ENCODE results near the gene UBE2D2. TPM values are rescaled to one million over a fixed set of nuclear protein-coding genes. Genes with fewer than 3 reads are reported as not detected.

UBE2D2 gene
- total RNA-seq, 3 donors from 2014 or later, result 197 to 223 (median 214) TPM

DNA sequence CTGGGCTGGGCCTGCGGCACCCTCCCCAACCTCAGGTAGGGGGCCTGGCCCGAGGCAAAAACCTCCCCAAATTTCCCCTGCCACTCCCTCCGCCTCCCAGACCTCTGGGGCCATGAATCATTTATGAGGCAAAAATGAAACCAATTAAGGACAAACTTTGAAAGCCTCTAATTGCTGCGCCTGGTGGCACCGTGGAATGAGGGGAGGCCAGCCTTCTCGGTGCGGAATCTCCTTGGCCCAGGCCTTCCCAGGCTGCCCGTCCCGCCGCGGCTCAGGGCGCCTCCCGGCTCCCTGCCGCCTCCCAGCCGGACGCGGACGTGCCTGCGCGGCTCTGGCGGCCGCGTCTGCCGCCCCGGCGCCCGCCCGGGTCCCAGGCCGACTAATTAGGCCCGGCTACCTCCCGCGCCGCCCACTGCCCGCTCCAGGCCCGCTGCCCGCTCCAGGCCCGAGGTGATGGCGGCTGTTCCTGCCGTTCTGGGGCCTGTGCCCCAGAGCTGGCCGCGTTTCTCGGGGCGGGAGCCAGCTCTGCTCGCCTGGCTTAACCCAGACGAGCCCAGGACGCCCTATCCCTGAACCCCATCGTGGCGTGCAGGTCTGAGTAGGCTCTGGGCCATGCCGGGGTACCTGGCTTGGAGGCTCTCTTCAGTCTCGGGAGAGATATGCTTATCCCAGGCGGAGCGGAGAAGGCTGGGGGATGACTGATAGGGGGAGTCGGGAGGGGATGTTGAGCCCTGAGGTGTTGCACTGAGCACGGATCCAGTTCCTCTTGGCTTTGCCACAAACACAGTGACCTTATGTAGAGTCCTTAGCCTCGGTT lies 107.1 kb downstream of the UBE2D2 start:
- H3K9me3 Mint-ChIP-seq, result no peaks in the 10 kb centered on the region
- peak overlapping the region; percentile 79 for H3K4me3 Mint-ChIP-seq
- no peaks in the 10 kb centered on the region for H3K27me3 Mint-ChIP-seq (ENCODE audit: low read depth)
- peak; percentile 42 for DNase-seq
- peak; percentile 49 to 64 for ATAC-seq
- H3K4me1 Mint-ChIP-seq (ENCODE audit: low read depth), result peaks cover 46% of the 10 kb centered on the region
- H3K36me3 Mint-ChIP-seq (ENCODE audit: insufficient read depth), result no peaks in the 10 kb centered on the region

DNA sequence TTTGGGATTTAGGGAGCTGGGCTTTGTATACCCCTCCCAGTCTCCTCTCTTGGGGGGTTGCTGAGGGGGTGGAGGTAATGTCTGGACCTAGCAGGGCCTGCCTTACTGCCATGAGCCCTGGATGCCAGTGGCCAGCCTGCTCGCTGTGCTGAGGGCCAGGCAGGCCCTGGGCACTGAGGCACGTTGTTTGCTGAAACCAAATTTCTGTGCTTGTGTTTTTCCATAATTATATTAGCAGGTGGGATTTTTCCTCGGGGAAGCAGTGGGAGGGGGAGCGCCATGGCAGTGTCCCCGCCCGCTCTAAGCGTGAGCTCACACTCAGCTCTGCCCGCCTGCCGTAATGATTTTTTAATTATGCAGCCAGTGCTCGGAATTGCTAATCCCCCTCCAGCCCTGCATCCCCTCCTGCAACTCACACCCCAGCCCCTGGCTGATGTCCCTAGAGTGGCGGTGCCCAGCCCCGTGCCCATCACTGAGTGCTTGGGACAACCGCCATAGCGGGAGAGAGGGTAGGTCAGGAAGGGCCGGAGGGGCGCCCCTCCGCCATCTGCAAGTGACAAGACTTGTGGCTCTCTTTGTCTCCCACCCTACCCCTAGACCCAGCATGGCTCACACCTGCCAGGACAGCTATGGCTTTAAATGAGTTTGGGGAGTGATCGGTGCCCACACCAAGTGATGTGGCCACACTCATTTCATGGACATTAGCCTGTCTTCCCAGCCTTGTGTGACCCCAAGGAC lies 108.0 kb downstream of the UBE2D2 start:
- Mint-ChIP-seq H3K4me1 (ENCODE audit: low read depth) (peaks cover 42% of the 10 kb centered on the region), H3K36me3 (ENCODE audit: insufficient read depth) (no peaks in the 10 kb centered on the region), H3K27me3 (ENCODE audit: low read depth) (no peaks in the 10 kb centered on the region), H3K9me3 (no peaks in the 10 kb centered on the region), H3K4me3 (peak overlapping the region; percentile 79)
- DNase-seq (no peak), ATAC-seq (no peak)

DNA sequence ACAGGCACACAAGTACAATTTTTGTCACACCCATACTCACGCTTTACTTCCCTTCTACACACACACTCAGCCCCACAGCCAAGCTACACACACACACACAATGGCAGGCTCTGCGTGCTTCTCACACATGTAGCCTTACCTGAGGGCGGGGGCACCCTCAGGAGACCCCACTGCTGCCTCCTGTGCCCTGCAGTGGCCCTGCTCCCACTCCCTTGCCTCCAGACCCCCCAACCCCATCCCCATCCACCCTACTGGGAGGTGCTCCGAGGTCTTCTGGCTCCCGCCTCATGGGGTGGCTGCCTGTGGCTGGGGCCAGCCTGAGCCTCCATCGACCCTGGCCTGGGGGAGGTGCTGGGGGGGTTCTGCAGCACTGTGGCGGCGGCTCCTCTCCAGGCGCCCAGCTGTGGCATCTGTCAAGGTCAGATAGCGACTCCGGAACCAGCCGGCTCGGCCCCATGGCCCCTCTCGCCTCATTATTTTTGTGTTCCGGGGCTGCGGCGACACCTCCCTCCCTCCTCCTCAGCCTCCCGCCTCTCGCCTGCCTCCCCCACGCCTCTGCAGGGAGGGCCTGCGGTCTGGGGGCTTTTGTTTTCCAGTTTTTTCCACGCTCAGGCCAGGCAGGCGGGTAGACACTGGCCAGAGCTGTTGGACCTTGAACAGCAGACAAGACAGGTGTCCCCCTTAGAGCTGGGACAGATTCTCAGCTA lies 108.7 kb downstream of the UBE2D2 start:
- H3K4me1 Mint-ChIP-seq (ENCODE audit: low read depth), result peaks cover 39% of the 10 kb centered on the region
- no peaks in the 10 kb centered on the region for H3K9me3 Mint-ChIP-seq

DNA sequence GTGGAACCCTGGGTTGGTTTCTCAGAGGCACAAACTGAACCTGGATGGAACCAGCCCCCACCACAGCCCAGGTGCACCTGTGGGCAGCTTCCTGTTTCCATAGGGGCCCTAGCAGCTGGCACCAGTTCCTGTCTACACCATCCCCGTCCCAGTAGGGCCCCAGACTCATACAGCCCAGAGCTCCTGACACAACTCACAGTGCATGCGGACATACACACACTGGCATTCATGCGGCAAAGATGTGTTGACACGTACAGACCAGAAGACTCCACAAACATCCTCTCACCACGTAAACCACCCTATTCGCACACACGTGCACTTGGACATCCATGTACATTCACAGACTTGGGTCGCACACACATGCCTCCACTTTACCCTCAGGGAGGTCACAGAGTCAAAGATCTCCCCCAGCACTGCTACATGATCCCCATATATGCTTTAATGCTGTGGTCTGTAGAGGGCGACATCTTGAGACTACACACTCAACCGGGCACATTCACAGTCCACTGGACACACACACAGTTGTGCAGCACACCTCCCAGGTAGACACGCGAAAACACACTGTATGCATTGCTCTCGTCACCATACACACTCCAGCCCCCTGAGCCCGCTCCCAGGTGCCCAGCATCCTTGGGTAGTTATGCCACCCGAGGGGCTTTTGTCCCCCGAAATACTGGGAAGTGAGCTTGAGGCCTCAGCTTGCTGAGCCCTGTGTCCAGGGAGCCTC lies 109.4 kb downstream of the UBE2D2 start:
- DNase-seq (no peak), ATAC-seq (peak in 1 of 2 donors; percentile 19)
- Mint-ChIP-seq H3K4me3 (peak overlapping the region; percentile 63), H3K36me3 (ENCODE audit: insufficient read depth) (no peaks in the 10 kb centered on the region), H3K4me1 (ENCODE audit: low read depth) (peaks cover 42% of the 10 kb centered on the region), H3K27me3 (ENCODE audit: low read depth) (no peaks in the 10 kb centered on the region), H3K9me3 (no peaks in the 10 kb centered on the region)

More for the DNA sequence above, 108.7 kb downstream of the UBE2D2 start:
- ATAC-seq (peak; percentile 10 to 15), DNase-seq (no peak)
- Mint-ChIP-seq H3K27me3 (ENCODE audit: low read depth) (no peaks in the 10 kb centered on the region), H3K36me3 (ENCODE audit: insufficient read depth) (no peaks in the 10 kb centered on the region), H3K4me3 (peak overlapping the region; percentile 79)

DNA sequence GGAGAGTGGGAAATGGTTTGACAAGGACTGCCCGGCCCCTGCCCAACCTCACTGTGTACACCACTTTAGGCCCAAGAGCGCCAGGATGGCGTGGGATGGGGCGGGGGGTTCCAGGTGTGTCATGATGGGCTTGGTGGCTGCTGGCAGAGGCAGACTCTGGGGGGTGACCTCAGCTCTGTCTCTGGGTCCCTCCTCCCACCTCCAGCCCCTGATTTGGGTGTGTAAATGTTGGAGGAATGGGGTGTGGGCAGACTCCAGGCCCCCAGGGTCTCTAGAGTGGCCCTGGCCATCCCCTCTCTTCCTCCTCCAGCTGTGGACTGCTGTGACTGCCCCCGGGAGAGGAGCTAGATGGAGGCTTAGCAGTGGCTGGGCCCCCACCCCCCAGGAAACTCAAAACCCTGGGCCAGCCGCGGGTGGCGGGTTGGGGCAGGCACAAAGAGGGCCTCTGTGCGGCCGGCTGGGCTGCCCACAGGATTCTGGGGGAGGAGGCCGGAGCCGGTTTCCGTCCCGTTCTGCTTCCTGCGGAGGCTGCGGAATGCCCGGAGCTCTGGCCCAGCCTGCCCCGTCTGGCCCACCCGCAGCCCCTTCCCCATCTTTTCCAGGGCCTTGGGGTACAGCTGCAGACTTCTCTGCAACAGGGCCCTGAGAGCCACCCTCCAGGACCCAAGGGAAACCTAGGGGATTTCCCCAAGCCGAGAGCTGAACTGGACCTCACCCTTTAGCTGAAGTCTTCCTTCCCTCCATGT lies 110.1 kb downstream of the UBE2D2 start:
- H3K36me3 Mint-ChIP-seq (ENCODE audit: insufficient read depth), result no peaks in the 10 kb centered on the region
- DNase-seq, result no peak
- ATAC-seq, result no peak
- H3K4me3 Mint-ChIP-seq, result no peak overlapping the region
- H3K9me3 Mint-ChIP-seq, result no peaks in the 10 kb centered on the region
- H3K4me1 Mint-ChIP-seq (ENCODE audit: low read depth), result peaks cover 42% of the 10 kb centered on the region
- H3K27me3 Mint-ChIP-seq (ENCODE audit: low read depth), result no peaks in the 10 kb centered on the region

DNA sequence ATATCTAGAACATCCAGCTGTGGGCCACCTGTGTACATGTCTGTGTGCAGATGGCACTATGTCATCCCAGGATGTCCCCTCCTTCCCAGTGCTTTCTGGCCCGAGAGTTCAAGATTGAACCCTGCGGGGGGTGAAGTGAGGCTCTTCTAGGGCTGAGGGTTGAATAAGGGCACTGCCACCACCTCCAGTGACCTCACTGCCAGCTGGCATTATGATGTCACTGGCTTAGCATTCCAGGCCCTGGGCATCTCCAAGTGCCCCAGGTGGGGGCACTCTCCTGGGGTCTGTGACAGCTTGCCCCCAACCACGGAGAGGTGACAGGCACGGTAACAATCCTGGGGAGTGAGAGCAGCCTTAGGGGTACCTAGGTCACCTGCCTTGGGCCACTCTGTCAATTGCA lies 114.1 kb downstream of the UBE2D2 start:
- Mint-ChIP-seq H3K4me1 (ENCODE audit: low read depth) (peaks cover 12% of the 10 kb centered on the region), H3K9me3 (no peaks in the 10 kb centered on the region), H3K36me3 (ENCODE audit: insufficient read depth) (peaks cover 2% of the 10 kb centered on the region), H3K27me3 (ENCODE audit: low read depth) (no peaks in the 10 kb centered on the region), H3K4me3 (no peak overlapping the region)
- DNase-seq, result no peak
- ATAC-seq, result no peak

DNA sequence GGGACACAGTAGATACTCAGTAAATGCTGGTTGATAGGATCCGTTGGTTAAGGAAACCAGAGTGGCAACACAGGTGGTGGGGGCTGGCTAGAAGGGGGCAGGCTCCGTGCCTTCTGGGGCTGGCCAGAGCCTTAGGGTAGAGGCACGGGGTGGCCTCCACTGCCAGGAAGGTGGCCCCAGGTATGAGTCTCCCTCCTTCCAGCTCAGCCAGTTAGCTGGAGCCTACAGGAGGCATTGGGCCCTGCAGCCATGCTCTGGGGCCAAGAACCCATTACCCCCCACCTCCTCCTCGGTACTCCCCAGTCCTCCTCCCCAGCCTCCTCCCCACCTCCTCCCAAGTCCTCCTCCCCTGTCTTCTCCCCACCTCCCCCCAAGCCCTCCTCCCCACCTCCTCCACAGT lies 114.7 kb downstream of the UBE2D2 start:
- no peaks in the 10 kb centered on the region for H3K27me3 Mint-ChIP-seq (ENCODE audit: low read depth)
- ATAC-seq, result no peak
- H3K4me1 Mint-ChIP-seq (ENCODE audit: low read depth), result peaks cover 6% of the 10 kb centered on the region
- peaks cover 2% of the 10 kb centered on the region for H3K36me3 Mint-ChIP-seq (ENCODE audit: insufficient read depth)
- H3K4me3 Mint-ChIP-seq, result no peak overlapping the region
- DNase-seq, result no peak
- H3K9me3 Mint-ChIP-seq, result no peaks in the 10 kb centered on the region

DNA sequence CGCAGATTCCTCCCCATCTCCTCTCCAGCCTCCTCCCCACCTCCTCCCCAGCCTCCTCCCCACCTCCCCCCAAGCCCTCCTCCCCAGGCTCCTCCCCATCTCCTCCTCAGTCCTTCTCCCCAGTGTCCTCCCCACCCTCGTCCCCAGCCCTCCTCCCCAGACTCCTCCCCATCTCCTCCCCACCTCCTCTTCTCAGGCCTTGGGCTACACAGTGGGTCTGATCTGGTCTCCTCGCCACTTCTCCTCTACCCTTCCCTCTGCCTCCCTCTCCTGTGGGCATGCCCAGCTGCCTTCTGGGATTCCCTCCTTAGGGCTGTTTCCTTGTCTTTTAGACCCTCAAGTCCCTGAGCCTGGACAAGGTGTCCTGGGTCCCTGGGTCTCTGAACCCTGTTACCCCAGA lies 115.3 kb downstream of the UBE2D2 start:
- Mint-ChIP-seq H3K36me3 (ENCODE audit: insufficient read depth) (peaks cover 2% of the 10 kb centered on the region), H3K4me3 (no peak overlapping the region), H3K27me3 (ENCODE audit: low read depth) (no peaks in the 10 kb centered on the region), H3K9me3 (no peaks in the 10 kb centered on the region), H3K4me1 (ENCODE audit: low read depth) (peaks cover 6% of the 10 kb centered on the region)
- ATAC-seq (no peak), DNase-seq (no peak)

DNA sequence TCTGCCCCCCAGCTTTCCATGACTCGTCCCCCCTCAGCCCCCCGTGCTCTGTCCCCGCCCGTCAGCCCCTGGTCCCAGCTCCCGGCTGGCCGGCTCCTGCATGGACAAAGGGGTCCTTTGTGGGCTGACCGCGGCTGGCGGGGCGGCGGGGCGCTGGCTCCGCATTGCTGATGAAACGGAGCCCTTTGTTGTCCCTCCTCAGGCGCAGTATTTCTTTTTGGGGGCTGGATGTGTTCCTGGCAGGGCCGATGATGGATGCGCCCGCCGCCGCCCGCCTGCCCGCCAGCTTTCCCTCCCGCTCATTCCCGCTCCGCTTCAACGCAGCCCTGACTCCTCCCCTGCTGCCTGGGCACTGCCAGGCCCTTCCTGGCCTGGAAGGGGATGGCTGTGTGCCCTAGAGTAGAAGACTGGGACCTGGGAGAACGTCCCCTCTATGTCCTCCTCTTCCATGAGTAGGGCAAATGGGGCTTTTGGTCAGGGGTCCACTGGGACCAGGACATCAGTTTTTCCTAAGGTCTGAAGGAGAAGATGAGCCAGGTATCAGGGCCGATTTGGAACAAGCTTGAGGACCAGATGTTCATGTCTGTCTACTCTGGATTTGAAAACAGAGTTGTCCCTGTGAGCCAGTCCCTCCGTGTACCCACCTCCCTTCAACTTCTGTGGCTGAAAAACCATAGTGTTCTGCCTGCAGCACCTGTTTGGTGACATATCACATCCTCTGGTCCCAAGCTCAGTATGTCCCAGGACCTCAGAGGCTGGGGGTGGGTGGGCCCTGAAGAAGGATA lies 116.0 kb downstream of the UBE2D2 start:
- DNase-seq (no peak), ATAC-seq (no peak)
- H3K4me1 Mint-ChIP-seq (ENCODE audit: low read depth), result peaks cover 3% of the 10 kb centered on the region
- H3K9me3 Mint-ChIP-seq, result no peaks in the 10 kb centered on the region
- H3K36me3 Mint-ChIP-seq (ENCODE audit: insufficient read depth), result peaks cover 2% of the 10 kb centered on the region
- no peaks in the 10 kb centered on the region for H3K27me3 Mint-ChIP-seq (ENCODE audit: low read depth)
- H3K4me3 Mint-ChIP-seq, result no peak overlapping the region

Other genes with a start within 250 kb of the UBE2D2 start
- gene PAIP2, start 219.5 kb upstream of the UBE2D2 start, total RNA-seq, result 10 to 100 TPM; 47.0 to 59.9 (median 50.5) TPM
- not detected for gene SLC23A1, start 178.0 kb upstream of the UBE2D2 start, total RNA-seq
- gene MZB1, start 171.4 kb upstream of the UBE2D2 start, total RNA-seq, result 1 to 10 TPM; 1.8 to 5.0 (median 2.5) TPM
- gene PROB1, start 166.2 kb upstream of the UBE2D2 start, total RNA-seq, result 1 to 10 TPM; 2.2 to 4.8 (median 4.1) TPM
- gene SPATA24, start 157.2 kb upstream of the UBE2D2 start, total RNA-seq, result 1 to 10 TPM; 2.4 to 3.6 (median 2.6) TPM
- 10 to 100 TPM; 22.7 to 32.8 (median 26.2) TPM for gene DNAJC18, start 121.8 kb upstream of the UBE2D2 start, total RNA-seq
- 1 to 10 TPM; 2.6 to 4.0 (median 2.9) TPM for gene ECSCR, start 98.6 kb upstream of the UBE2D2 start, total RNA-seq
- gene SMIM33, start 90.3 kb upstream of the UBE2D2 start, total RNA-seq, result under 1 TPM in 2 of 3 donors, not detected in 1; 0.21 to 0.30 TPM
- gene STING1, start 78.6 kb upstream of the UBE2D2 start, total RNA-seq, result 100 to 1,000 TPM; 139 to 261 (median 172) TPM
- gene CXXC5, start 87.0 kb downstream of the UBE2D2 start, total RNA-seq, result 1 to 10 TPM; 1.2 to 3.3 (median 1.4) TPM
- not detected for gene PSD2, start 234.5 kb downstream of the UBE2D2 start, total RNA-seq